ENCODE results near the gene LRRC1.

GRCh38 chr6:53834132-53834531 lies 39.3 kb downstream of the LRRC1 start:
- TF ChIP-seq CTCF (IDR thresholded peaks at IDR 0.05) (no peak), POLR2A (IDR thresholded peaks at IDR 0.05) (no peak)
